GM23338 (cell line): ENCODE results near the gene PPTC7. TPM values are rescaled to one million over a fixed set of nuclear protein-coding genes. Genes with fewer than 3 reads are reported as not detected.

ENCODE experiments used
- ATAC-seq: fragments of 200-7000 bp; cut with Tn5 transposase; 3 replicates; pipeline ENCODE4 v1.9.1; 2020
- DNase-seq: peaks from one replicate; pipeline ENCODE4 v3.0.0-alpha.2; 2015; ENCODE audit warnings: low spot score
- H2AFZ ChIP-seq: fragments of 200-600 bp; sonication (generic); 2 replicates; pipeline ENCODE4 v1.8.0; 2016; ENCODE audit warnings: antibody characterized with exemption, mild to moderate bottlenecking, moderate library complexity
- H3F3A ChIP-seq: fragments of 200-600 bp; sonication (generic); replicated peaks from 2 replicates; pipeline ENCODE4 v1.8.0; 2017; ENCODE audit warnings: antibody characterized with exemption, mixed run types, low read depth
- H3K27ac ChIP-seq: fragments of 200-600 bp; sonication (generic); 2 replicates; pipeline ENCODE4 v1.6.1; 2016; ENCODE audit warnings: low read depth
- H3K27me3 ChIP-seq: fragments of 200-600 bp; sonication (generic); 2 replicates; pipeline ENCODE4 v1.8.0; 2016; ENCODE audit warnings: mild to moderate bottlenecking, mixed run types, moderate library complexity; ENCODE audit not compliant: insufficient read depth
- H3K36me3 ChIP-seq: fragments of 200-600 bp; sonication (generic); 2 replicates; pipeline ENCODE4 v1.8.0; 2016; ENCODE audit warnings: mild to moderate bottlenecking; ENCODE audit not compliant: insufficient read depth
- H3K4me1 ChIP-seq: fragments of 200-600 bp; sonication (generic); 2 replicates; pipeline ENCODE4 v1.8.0; 2016; ENCODE audit warnings: mild to moderate bottlenecking, moderate library complexity; ENCODE audit not compliant: insufficient read depth
- H3K4me2 ChIP-seq: fragments of 200-600 bp; sonication (generic); 2 replicates; pipeline ENCODE4 v1.7.1; 2017; ENCODE audit warnings: mixed run types
- H3K4me3 ChIP-seq: fragments of 200-600 bp; sonication (generic); 2 replicates; pipeline ENCODE4 v1.6.1; 2016; ENCODE audit warnings: mixed run types
- H3K79me2 ChIP-seq: fragments of 200-600 bp; sonication (generic); replicated peaks from 2 replicates; pipeline ENCODE4 v1.8.0; 2017; ENCODE audit warnings: mild to moderate bottlenecking; ENCODE audit not compliant: insufficient read depth
- H3K9me2 ChIP-seq: fragments of 200-600 bp; sonication (generic); 2 replicates; pipeline ENCODE4 v1.8.0; 2017; ENCODE audit not compliant: insufficient read depth
- H4K20me1 ChIP-seq: fragments of 200-600 bp; sonication (generic); replicated peaks from 2 replicates; pipeline ENCODE4 v1.8.0; 2017; ENCODE audit warnings: mild to moderate bottlenecking; ENCODE audit not compliant: insufficient read depth
- H3K27ac Mint-ChIP-seq: 2 replicates; pipeline ENCODE4 v1.8.0; 2020; ENCODE audit warnings: inconsistent platforms, mild to moderate bottlenecking, moderate library complexity, mixed read lengths
- H3K27me3 Mint-ChIP-seq: 3 replicates; pipeline ENCODE4 v1.8.0; 2022; ENCODE audit warnings: low read depth, mild to moderate bottlenecking, moderate library complexity, mixed read lengths, inconsistent platforms; ENCODE audit not compliant: insufficient read depth, poor library complexity
- H3K36me3 Mint-ChIP-seq: 3 replicates; pipeline ENCODE4 v1.8.0; 2021; ENCODE audit warnings: low read depth, mild to moderate bottlenecking, inconsistent platforms, moderate library complexity, mixed read lengths
- H3K4me1 Mint-ChIP-seq: 3 replicates; pipeline ENCODE4 v1.8.0; 2020; ENCODE audit warnings: mild to moderate bottlenecking, inconsistent platforms, mixed read lengths
- H3K4me3 Mint-ChIP-seq: 3 replicates; pipeline ENCODE4 v1.8.0; 2021; ENCODE audit warnings: moderate library complexity, mild to moderate bottlenecking, inconsistent platforms, mixed read lengths
- H3K9me3 Mint-ChIP-seq: 3 replicates; pipeline ENCODE4 v1.8.0; 2020; ENCODE audit warnings: moderate library complexity, mild to moderate bottlenecking, inconsistent platforms, mixed read lengths
- CREB1 ChIP-seq: fragments of 250-450 bp; sonication (Bioruptor Pico); IDR thresholded peaks from 2 replicates; pipeline ENCODE4 v1.5.0; 2020; ENCODE audit warnings: low read depth, mild to moderate bottlenecking, moderate library complexity
- EZH2phosphoT487 ChIP-seq: fragments of 200-600 bp; sonication (generic); IDR thresholded peaks from one replicate; pipeline ENCODE4 v1.8.1; 2018; ENCODE audit warnings: antibody characterized with exemption; ENCODE audit not compliant: unreplicated experiment
- JUNB ChIP-seq: IDR thresholded peaks from one replicate; pipeline ENCODE4 v1.6.1; 2016; ENCODE audit warnings: antibody characterized with exemption; ENCODE audit not compliant: unreplicated experiment
- NANOG ChIP-seq: IDR thresholded peaks from 2 replicates; pipeline ENCODE4 v1.6.1; 2016; ENCODE audit warnings: antibody characterized with exemption, borderline replicate concordance
- POLR2AphosphoS5 ChIP-seq: IDR thresholded peaks from 2 replicates; pipeline ENCODE4 v1.6.1; 2016; ENCODE audit warnings: antibody characterized with exemption, low read depth
- STAT1 ChIP-seq: IDR thresholded peaks from one replicate; pipeline ENCODE4 v1.6.1; 2016; ENCODE audit warnings: antibody characterized with exemption; ENCODE audit not compliant: unreplicated experiment
- polyA plus RNA-seq: library from polyadenylated mRNA; unstranded; fragments of >200 nt; fragmentation: Nextera tagmentation; extraction: Ambion mirVana; gene quantifications from 2 replicates; pipeline ENCODE4 v1.2.1, GENCODE V29; 2016
- total RNA-seq: library from RNA; depleted of rRNA; stranded (reverse); fragments of >200 nt; shearing (Covaris generic); gene quantifications from 2 replicates; pipeline ENCODE4 v1.2.3, GENCODE V29; 2014
- TF ChIP-seq, protein P1 (sequence below): fragments of 250-450 bp; sonication (Bioruptor Pico); IDR thresholded peaks from 2 replicates; pipeline ENCODE4 v1.5.0; 2020; ENCODE audit warnings: mild to moderate bottlenecking, moderate library complexity
- TF ChIP-seq, protein P2 (sequence below), 2 experiments: fragments of 200-600 bp in 1 of 2; sonication (generic) in 1 of 2; conservative IDR thresholded peaks; 2 replicates each; pipeline versions ENCODE4 v1.5.1 to v1.6.1; 2016 to 2017; ENCODE audit warnings: antibody characterized with exemption in 2 of 2, low read depth in 2 of 2, mild to moderate bottlenecking in 2 of 2, moderate library complexity in 1 of 2

PPTC7 gene
- total and polyA plus RNA-seq, 2 experiments from 2014 or later, result 7.5 to 17.5 TPM

DNA sequence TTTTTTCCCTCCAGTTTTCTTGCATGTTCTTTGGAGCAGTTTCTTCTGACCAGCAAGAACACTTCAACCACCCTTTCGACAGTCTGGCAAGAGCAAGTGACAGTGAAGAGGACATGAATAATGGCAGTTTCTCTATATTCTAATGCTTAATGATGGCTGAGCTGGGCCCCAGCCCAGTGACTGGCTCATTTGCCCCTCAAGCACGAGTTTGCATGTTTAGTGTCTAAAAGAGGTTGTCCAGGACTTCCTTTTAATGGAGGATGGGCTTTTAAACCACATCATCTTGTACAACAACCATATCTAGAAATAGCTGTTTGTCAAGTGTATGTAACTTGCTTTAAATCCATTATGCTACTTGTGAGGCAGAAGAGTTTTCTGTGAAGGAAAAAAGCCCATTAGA is 52.6 kb downstream of the PPTC7 start (continued):
- TF ChIP-seq, protein P1, sequence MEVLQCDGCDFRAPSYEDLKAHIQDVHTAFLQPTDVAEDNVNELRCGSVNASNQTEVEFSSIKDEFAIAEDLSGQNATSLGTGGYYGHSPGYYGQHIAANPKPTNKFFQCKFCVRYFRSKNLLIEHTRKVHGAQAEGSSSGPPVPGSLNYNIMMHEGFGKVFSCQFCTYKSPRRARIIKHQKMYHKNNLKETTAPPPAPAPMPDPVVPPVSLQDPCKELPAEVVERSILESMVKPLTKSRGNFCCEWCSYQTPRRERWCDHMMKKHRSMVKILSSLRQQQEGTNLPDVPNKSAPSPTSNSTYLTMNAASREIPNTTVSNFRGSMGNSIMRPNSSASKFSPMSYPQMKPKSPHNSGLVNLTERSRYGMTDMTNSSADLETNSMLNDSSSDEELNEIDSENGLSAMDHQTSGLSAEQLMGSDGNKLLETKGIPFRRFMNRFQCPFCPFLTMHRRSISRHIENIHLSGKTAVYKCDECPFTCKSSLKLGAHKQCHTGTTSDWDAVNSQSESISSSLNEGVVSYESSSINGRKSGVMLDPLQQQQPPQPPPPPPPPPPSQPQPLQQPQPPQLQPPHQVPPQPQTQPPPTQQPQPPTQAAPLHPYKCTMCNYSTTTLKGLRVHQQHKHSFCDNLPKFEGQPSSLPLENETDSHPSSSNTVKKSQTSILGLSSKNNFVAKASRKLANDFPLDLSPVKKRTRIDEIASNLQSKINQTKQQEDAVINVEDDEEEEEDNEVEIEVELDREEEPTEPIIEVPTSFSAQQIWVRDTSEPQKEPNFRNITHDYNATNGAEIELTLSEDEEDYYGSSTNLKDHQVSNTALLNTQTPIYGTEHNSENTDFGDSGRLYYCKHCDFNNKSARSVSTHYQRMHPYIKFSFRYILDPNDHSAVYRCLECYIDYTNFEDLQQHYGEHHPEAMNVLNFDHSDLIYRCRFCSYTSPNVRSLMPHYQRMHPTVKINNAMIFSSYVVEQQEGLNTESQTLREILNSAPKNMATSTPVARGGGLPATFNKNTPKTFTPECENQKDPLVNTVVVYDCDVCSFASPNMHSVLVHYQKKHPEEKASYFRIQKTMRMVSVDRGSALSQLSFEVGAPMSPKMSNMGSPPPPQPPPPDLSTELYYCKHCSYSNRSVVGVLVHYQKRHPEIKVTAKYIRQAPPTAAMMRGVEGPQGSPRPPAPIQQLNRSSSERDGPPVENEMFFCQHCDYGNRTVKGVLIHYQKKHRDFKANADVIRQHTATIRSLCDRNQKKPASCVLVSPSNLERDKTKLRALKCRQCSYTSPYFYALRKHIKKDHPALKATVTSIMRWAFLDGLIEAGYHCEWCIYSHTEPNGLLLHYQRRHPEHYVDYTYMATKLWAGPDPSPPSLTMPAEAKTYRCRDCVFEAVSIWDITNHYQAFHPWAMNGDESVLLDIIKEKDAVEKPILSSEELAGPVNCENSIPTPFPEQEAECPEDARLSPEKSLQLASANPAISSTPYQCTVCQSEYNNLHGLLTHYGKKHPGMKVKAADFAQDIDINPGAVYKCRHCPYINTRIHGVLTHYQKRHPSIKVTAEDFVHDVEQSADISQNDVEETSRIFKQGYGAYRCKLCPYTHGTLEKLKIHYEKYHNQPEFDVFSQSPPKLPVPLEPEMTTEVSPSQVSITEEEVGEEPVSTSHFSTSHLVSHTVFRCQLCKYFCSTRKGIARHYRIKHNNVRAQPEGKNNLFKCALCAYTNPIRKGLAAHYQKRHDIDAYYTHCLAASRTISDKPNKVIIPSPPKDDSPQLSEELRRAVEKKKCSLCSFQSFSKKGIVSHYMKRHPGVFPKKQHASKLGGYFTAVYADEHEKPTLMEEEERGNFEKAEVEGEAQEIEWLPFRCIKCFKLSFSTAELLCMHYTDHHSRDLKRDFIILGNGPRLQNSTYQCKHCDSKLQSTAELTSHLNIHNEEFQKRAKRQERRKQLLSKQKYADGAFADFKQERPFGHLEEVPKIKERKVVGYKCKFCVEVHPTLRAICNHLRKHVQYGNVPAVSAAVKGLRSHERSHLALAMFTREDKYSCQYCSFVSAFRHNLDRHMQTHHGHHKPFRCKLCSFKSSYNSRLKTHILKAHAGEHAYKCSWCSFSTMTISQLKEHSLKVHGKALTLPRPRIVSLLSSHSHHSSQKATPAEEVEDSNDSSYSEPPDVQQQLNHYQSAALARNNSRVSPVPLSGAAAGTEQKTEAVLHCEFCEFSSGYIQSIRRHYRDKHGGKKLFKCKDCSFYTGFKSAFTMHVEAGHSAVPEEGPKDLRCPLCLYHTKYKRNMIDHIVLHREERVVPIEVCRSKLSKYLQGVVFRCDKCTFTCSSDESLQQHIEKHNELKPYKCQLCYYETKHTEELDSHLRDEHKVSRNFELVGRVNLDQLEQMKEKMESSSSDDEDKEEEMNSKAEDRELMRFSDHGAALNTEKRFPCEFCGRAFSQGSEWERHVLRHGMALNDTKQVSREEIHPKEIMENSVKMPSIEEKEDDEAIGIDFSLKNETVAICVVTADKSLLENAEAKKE (CRISPR knock-in tag), result no peak
- TF ChIP-seq POLR2AphosphoS5, result no peak
- TF ChIP-seq CREB1 (CRISPR knock-in tag), result no peak
- TF ChIP-seq STAT1, result no peak
- TF ChIP-seq NANOG, result no peak

DNA sequence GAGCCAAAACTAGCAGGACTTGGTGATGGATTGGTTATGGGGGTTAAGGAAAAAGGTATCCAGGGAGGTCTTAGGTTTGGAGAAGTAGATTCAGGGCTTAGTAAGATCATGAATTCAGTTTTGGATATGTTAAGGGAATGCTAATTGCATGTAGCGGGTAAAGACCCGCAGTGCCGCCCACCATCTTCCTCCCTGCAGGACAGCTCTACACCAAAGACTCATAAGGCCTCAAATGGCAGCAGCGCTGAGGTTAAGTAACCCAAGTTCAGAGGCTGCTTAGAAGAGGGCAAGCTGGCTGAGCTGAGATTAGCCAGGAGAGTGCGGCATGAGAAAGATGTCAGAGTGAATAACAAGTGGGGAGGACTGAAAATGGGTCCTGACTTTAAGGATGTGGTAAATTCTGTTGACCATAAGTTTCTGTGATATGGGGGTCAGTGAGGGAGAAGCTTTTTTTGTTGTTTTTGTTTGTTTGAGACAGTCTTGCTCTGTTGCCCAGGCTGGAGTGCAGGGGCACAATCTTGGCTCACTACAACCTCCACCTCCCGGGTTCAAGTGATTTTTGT is 54.8 kb downstream of the PPTC7 start:
- H3K9me2 ChIP-seq, result 0 out of 2 replicates have a peak, but pooled peaks cover 4% of the 10 kb centered on the region
- H3K27me3 ChIP-seq, result no peaks in the 10 kb centered on the region
- DNase-seq (no peak), ATAC-seq (peak; percentile 55)
- no peaks in the 10 kb centered on the region for H4K20me1 ChIP-seq
- Mint-ChIP-seq H3K9me3 (no peaks in the 10 kb centered on the region), H3K4me1 (peaks cover 6% of the 10 kb centered on the region; the same call in 2 of the 3 replicates), H3K36me3 (no peaks in the 10 kb centered on the region), H3K27ac (no peak overlapping the region), H3K4me3 (no peak overlapping the region), H3K27me3 (peaks cover 4% of the 10 kb centered on the region)
- H2AFZ ChIP-seq, result no peak overlapping the region
- no peaks in the 10 kb centered on the region for H3K79me2 ChIP-seq
- no peak overlapping the region for H3K4me3 ChIP-seq
- H3K27ac ChIP-seq, result no peak overlapping the region
- no peaks in the 10 kb centered on the region; the same call in 1 of the 2 replicates for H3K4me1 ChIP-seq
- H3K36me3 ChIP-seq, result no peaks in the 10 kb centered on the region
- no peak overlapping the region for H3K4me2 ChIP-seq
- H3F3A ChIP-seq, result no peaks in the 10 kb centered on the region
- no peak for TF ChIP-seq JUNB
- TF ChIP-seq, protein P2, sequence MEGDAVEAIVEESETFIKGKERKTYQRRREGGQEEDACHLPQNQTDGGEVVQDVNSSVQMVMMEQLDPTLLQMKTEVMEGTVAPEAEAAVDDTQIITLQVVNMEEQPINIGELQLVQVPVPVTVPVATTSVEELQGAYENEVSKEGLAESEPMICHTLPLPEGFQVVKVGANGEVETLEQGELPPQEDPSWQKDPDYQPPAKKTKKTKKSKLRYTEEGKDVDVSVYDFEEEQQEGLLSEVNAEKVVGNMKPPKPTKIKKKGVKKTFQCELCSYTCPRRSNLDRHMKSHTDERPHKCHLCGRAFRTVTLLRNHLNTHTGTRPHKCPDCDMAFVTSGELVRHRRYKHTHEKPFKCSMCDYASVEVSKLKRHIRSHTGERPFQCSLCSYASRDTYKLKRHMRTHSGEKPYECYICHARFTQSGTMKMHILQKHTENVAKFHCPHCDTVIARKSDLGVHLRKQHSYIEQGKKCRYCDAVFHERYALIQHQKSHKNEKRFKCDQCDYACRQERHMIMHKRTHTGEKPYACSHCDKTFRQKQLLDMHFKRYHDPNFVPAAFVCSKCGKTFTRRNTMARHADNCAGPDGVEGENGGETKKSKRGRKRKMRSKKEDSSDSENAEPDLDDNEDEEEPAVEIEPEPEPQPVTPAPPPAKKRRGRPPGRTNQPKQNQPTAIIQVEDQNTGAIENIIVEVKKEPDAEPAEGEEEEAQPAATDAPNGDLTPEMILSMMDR (conservative IDR thresholded peaks at IDR 0.05; ENCODE audit: low read depth in 2 of 2), result no peak
- no peak for TF ChIP-seq STAT1
- TF ChIP-seq, protein P1 (CRISPR knock-in tag), result no peak
- TF ChIP-seq EZH2phosphoT487, result no peak
